ENCODE measurements around the gene CTIF. TPM values are rescaled to one million over a fixed set of nuclear protein-coding genes. Genes with fewer than 3 reads are reported as not detected.

Gene CTIF
- total RNA-seq, 2 donors from 2014 or later: 4.6 to 4.7 TPM

- DNase-seq (no peak), ATAC-seq (replicated peaks in 1 of 2) (no peak)
- Mint-ChIP-seq H3K4me1 (ENCODE audit: low read depth) (peaks cover 4% of the 10 kb centered on the region), H3K27ac (no peak overlapping the region), H3K36me3 (ENCODE audit: insufficient read depth in 2 of 2) (peaks cover 0 to 2% of the 10 kb centered on the region in 2 donors), H3K4me3 (no peak overlapping the region), H3K9me3 (no peaks in the 10 kb centered on the region), H3K27me3 (ENCODE audit: low read depth) (no peaks in the 10 kb centered on the region)
Measured at GRCh38 chr18:48564139-48564538, 25.3 kb downstream of the CTIF start.

- peaks cover 5% of the 10 kb centered on the region for H3K27me3 Mint-ChIP-seq (ENCODE audit: low read depth)
- ATAC-seq (replicated peaks in 1 of 2) (no peak), DNase-seq (no peak)
- H3K27ac Mint-ChIP-seq: no peak overlapping the region
- no peak overlapping the region for H3K4me3 Mint-ChIP-seq
- peaks cover 4% of the 10 kb centered on the region for H3K4me1 Mint-ChIP-seq (ENCODE audit: low read depth)
- H3K36me3 Mint-ChIP-seq (ENCODE audit: insufficient read depth in 2 of 2): peaks cover 0 to 2% of the 10 kb centered on the region in 2 donors
- H3K9me3 Mint-ChIP-seq: no peaks in the 10 kb centered on the region
Measured at GRCh38 chr18:48565105-48565504, 26.3 kb downstream of the CTIF start.

GRCh38 chr18:48566589-48566988 is 27.8 kb downstream of the CTIF start:
- H3K27me3 Mint-ChIP-seq (ENCODE audit: low read depth): peaks cover 5% of the 10 kb centered on the region
- no peaks in the 10 kb centered on the region for H3K9me3 Mint-ChIP-seq
- H3K27ac Mint-ChIP-seq: no peak overlapping the region
- DNase-seq: no peak
- no peak for ATAC-seq (replicated peaks in 1 of 2)
- peaks cover 4% of the 10 kb centered on the region for H3K4me1 Mint-ChIP-seq (ENCODE audit: low read depth)
- H3K4me3 Mint-ChIP-seq: no peak overlapping the region
- H3K36me3 Mint-ChIP-seq (ENCODE audit: insufficient read depth in 2 of 2): peaks cover 0 to 2% of the 10 kb centered on the region in 2 donors

- Mint-ChIP-seq H3K9me3 (no peaks in the 10 kb centered on the region), H3K27ac (no peak overlapping the region), H3K4me1 (ENCODE audit: low read depth) (peaks cover 4% of the 10 kb centered on the region), H3K36me3 (ENCODE audit: insufficient read depth in 2 of 2) (peaks cover 0 to 2% of the 10 kb centered on the region in 2 donors), H3K4me3 (no peak overlapping the region), H3K27me3 (ENCODE audit: low read depth) (peaks cover 5% of the 10 kb centered on the region)
- DNase-seq (no peak), ATAC-seq (replicated peaks in 1 of 2) (no peak)
Measured at GRCh38 chr18:48567388-48567787, 28.6 kb downstream of the CTIF start.

DNA sequence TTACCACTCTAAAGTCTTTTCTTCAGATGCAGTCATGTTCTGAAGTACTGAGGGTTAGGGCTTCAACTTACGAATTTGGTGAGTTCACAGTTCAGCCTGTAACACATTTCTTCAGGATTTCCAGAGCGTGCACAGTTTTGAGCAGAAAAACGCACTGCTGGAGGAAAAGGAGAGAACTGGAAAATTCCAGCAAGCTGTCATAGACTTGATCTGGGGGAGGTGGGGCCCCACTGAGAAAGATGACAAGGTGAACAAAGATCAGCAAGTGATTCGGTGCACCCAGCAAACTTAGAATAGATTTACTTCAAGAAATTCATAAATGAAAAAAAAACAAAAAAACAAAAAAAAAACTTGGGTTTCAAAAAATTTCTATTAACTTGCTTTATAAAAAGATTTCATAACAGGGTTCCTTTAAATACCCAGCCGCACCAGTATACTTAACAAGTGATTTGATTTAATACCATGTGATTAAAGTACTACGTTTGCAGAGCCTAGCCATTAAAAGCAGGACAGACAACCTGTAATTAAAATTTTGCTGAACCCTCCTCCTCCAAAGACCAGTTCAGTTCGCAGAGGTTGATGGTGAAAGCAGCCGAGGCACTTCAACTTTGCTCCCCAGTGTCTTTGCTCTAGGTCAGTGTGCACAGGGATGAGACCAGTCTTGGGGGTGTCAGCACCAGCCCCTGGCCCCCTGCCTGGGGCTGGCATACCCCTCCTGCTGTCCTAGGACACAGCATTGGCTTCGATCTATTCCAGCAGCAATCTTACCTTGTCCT is 30.5 kb downstream of the CTIF start:
- H3K27me3 Mint-ChIP-seq (ENCODE audit: low read depth): peaks cover 5% of the 10 kb centered on the region
- peaks cover 0 to 2% of the 10 kb centered on the region in 2 donors for H3K36me3 Mint-ChIP-seq (ENCODE audit: insufficient read depth in 2 of 2)
- ATAC-seq (replicated peaks in 1 of 2): no peak
- H3K4me3 Mint-ChIP-seq: no peak overlapping the region
- no peak overlapping the region for H3K27ac Mint-ChIP-seq
- DNase-seq: no peak
- H3K9me3 Mint-ChIP-seq: no peaks in the 10 kb centered on the region
- H3K4me1 Mint-ChIP-seq (ENCODE audit: low read depth): peaks cover 4% of the 10 kb centered on the region

DNA sequence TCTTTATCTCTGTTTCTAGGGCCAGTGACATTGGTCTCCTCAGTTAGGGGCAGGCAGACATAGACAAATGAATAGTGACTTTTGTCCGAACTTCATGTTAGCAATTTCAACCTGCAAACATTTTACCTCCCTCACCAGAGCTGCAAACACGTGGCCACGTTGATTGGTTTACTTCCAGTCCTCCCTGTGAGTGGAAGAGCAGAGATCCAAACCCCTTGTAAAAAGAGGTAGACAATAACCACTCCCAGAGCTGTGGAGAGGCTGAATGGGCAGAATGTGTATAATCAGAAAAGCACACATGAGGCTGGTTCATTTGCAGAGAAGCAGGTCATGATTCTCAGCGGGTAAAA is 31.1 kb downstream of the CTIF start:
- H3K4me3 Mint-ChIP-seq: no peak overlapping the region
- DNase-seq: no peak
- H3K36me3 Mint-ChIP-seq (ENCODE audit: insufficient read depth in 2 of 2): peaks cover 0 to 2% of the 10 kb centered on the region in 2 donors
- peaks cover 4% of the 10 kb centered on the region for H3K4me1 Mint-ChIP-seq (ENCODE audit: low read depth)
- H3K27me3 Mint-ChIP-seq (ENCODE audit: low read depth): peaks cover 5% of the 10 kb centered on the region
- no peak for ATAC-seq (replicated peaks in 1 of 2)
- H3K27ac Mint-ChIP-seq: no peak overlapping the region
- no peaks in the 10 kb centered on the region for H3K9me3 Mint-ChIP-seq

- H3K27ac Mint-ChIP-seq: no peak overlapping the region
- peaks cover 5% of the 10 kb centered on the region for H3K27me3 Mint-ChIP-seq (ENCODE audit: low read depth)
- no peak for DNase-seq
- H3K4me3 Mint-ChIP-seq: no peak overlapping the region
- peaks cover 4% of the 10 kb centered on the region for H3K4me1 Mint-ChIP-seq (ENCODE audit: low read depth)
- no peaks in the 10 kb centered on the region for H3K9me3 Mint-ChIP-seq
- H3K36me3 Mint-ChIP-seq (ENCODE audit: insufficient read depth in 2 of 2): peaks cover 0 to 2% of the 10 kb centered on the region in 2 donors
- ATAC-seq (replicated peaks in 1 of 2): no peak
Measured at GRCh38 chr18:48570313-48570712, 31.5 kb downstream of the CTIF start.

DNA sequence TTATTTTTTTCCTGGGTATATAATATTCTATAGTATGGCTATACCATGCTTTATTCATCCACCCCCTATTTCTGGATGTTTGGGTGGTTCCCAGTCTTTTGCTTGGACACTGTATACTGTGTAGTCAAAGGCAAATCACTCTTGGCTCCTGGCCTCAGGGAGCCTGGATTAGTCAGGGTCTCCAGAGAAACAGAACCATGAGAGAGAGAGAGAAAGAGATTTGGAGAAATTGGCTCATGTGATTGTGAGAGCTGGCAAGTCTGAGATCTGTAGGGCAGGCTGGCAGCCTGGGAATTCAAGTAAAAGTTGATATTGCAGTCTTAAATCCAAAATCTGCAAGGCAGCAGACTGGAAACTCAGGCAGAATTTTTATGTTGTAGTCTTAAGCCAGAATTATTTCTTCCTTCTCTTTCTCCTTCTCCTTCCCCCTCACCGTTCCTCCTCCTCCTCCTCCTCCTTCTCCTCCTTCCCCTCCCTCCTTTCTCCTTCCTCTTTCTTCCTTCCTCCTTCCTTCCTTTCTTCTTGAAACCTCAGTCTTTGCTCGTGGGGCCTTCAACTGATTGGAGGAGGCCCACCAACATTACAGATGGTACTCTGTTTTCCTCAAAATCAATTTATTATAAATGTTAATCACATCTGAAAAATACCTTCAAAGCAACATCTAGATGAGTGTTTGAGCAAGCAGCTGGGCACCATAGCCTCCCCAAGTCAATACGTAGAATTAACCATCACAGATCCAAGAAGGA is 33.0 kb downstream of the CTIF start:
- ATAC-seq (replicated peaks in 1 of 2) (no peak), DNase-seq (no peak)
- Mint-ChIP-seq H3K27me3 (ENCODE audit: low read depth) (peaks cover 5% of the 10 kb centered on the region), H3K9me3 (no peaks in the 10 kb centered on the region), H3K36me3 (ENCODE audit: insufficient read depth in 2 of 2) (peaks cover 0 to 2% of the 10 kb centered on the region in 2 donors), H3K4me3 (no peak overlapping the region), H3K4me1 (ENCODE audit: low read depth) (no peaks in the 10 kb centered on the region), H3K27ac (no peak overlapping the region)

DNA sequence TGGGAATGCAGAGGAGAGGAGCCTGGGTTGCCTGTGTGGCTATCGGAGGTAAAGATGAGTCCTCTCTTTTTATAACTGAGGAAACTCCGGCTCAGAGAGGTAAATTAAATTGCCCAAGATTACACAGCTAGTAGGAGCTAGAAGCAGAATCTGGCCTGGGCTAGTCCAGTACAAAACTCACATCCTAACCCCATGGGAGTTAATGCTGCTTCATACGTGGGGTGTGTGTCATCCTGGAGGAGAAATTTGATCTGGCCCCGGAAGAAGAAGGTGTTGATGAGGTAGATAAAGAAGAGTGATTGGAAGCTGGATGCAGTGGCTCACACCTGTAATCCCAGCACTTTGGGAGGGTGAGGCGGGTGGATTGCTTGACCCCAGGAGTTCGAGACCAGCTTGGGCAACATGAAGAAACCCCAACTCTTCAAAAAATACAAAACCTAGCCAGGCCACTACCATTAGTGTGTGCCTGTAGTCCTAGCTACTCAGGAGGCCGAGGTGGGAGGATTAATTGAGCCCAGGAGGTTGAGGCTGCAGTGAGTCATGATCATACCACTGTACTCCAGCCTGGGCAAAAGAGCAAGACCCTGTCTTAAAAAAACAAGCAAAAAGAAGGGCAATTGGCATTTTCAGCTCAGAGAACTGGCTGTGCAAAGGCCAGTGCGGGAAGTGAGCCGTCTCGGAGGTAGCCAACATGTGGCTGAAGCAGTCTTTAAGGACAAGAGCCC is 33.7 kb downstream of the CTIF start:
- H3K36me3 Mint-ChIP-seq (ENCODE audit: insufficient read depth in 2 of 2): peaks cover 0 to 4% of the 10 kb centered on the region in 2 donors
- no peaks in the 10 kb centered on the region for H3K4me1 Mint-ChIP-seq (ENCODE audit: low read depth)
- ATAC-seq (replicated peaks in 1 of 2) (no peak), DNase-seq (no peak)
- no peak overlapping the region for H3K4me3 Mint-ChIP-seq
- H3K27me3 Mint-ChIP-seq (ENCODE audit: low read depth): peaks cover 5% of the 10 kb centered on the region
- no peak overlapping the region for H3K27ac Mint-ChIP-seq
- no peaks in the 10 kb centered on the region for H3K9me3 Mint-ChIP-seq

DNA sequence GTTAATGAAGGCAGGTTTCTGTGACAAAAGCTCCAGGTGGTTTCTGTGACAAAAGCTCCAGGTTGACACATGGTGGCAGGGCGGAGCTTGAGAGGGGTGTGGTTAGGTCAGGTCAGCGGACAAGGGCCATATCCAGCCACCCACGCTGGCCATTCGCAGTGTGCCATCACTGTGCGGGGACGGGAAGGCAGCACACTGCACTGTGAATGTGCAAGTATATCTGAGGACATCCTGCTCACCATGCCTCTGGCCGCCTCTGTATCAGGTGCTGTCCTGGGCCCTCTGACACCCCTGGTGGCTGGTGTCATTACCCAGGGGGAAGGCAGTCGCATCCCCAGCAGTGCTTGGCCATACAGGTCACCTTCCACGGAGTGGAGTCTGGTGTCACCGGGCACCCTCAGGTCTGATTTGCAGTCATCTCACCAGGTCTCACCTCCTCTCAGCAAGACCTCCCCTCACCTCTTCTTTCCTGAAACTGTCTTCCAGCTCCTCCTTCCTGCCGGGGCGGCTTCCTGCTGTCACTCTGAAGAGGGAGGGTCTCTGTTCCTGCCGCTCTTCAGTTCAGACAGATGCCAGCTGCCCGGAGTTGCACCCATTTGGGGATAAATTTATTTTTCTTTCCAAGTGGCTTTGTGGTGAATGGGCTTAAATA is 34.9 kb downstream of the CTIF start:
- no peak overlapping the region for H3K27ac Mint-ChIP-seq
- no peak for DNase-seq
- no peaks in the 10 kb centered on the region for H3K4me1 Mint-ChIP-seq (ENCODE audit: low read depth)
- H3K27me3 Mint-ChIP-seq (ENCODE audit: low read depth): peaks cover 5% of the 10 kb centered on the region
- no peak overlapping the region for H3K4me3 Mint-ChIP-seq
- H3K9me3 Mint-ChIP-seq: peaks cover 2 to 6% of the 10 kb centered on the region in 2 donors
- no peak for ATAC-seq (replicated peaks in 1 of 2)
- peaks cover 2 to 5% of the 10 kb centered on the region in 2 donors for H3K36me3 Mint-ChIP-seq (ENCODE audit: insufficient read depth in 2 of 2)

DNA sequence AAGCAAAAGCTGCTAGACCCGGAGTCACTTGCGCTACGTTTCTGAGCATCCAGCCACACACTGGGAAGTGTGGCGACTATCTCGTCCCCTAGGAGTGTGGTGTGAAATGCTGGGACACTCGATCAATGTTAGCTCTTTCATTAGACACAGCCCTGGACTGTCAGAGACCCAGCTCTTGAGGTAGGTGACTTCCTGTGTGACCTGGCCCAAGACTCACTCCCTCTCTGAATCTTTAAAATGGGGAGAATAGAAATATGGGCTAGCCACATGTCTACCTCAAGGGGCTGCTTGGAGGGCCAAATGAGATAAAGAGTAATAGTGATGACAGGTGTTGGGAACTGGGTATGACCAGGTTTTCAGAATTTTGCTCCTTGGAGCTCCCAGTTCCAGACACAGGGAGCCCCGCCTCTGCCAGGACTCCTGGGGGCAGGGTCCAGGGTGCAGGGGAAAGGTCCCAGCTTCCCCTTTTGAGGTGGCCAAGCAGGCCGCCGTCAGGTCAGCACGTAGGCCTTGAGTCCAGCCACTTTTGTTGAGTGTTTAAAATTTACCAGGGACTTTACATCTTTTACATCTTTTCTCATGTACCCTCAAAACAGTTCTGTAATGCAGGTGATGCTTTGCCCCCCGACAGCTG is 36.0 kb downstream of the CTIF start:
- ATAC-seq (replicated peaks in 1 of 2) (no peak), DNase-seq (no peak)
- Mint-ChIP-seq H3K27me3 (ENCODE audit: low read depth) (peaks cover 2% of the 10 kb centered on the region), H3K4me1 (ENCODE audit: low read depth) (no peaks in the 10 kb centered on the region), H3K27ac (no peak overlapping the region), H3K36me3 (ENCODE audit: insufficient read depth in 2 of 2) (peaks cover 2 to 5% of the 10 kb centered on the region in 2 donors), H3K4me3 (no peak overlapping the region), H3K9me3 (peaks cover 2 to 8% of the 10 kb centered on the region in 2 donors)

DNA sequence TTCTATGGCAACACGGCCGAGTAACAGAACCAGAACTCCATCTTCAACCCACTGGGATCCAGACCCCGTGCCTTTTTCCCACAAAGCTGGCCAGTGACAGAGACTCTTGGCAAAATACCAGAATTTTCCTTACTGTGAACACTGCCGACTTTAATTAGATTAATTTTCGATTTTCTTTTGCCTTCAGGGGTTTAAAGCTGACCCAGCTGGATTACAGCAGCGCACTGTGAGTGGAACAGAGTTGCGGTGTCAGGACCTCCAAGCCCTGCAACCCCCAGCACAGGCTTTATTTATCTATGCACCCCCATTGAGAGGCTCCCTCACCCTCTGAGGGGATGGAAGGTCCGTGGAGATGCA is 36.4 kb downstream of the CTIF start:
- Mint-ChIP-seq H3K27me3 (ENCODE audit: low read depth) (no peaks in the 10 kb centered on the region), H3K4me3 (no peak overlapping the region), H3K36me3 (ENCODE audit: insufficient read depth in 2 of 2) (peaks cover 2 to 5% of the 10 kb centered on the region in 2 donors), H3K27ac (no peak overlapping the region), H3K9me3 (peaks cover 2 to 8% of the 10 kb centered on the region in 2 donors), H3K4me1 (ENCODE audit: low read depth) (no peaks in the 10 kb centered on the region)
- ATAC-seq (replicated peaks in 1 of 2) (no peak), DNase-seq (no peak)
